ENCODE results near the gene AATK. TPM values are rescaled to one million over a fixed set of nuclear protein-coding genes. Genes with fewer than 3 reads are reported as not detected.
A peak's percentile ranks its signal among the peaks of the same experiment; 100 is the strongest.

The AATK gene
- total and polyA plus RNA-seq, 9 of the 15 experiments (the other 6 are each of a cell fraction or from before 2014, with no cell fraction given), result 0.11 to 0.55 (median 0.38) TPM; not detected in 5

DNA sequence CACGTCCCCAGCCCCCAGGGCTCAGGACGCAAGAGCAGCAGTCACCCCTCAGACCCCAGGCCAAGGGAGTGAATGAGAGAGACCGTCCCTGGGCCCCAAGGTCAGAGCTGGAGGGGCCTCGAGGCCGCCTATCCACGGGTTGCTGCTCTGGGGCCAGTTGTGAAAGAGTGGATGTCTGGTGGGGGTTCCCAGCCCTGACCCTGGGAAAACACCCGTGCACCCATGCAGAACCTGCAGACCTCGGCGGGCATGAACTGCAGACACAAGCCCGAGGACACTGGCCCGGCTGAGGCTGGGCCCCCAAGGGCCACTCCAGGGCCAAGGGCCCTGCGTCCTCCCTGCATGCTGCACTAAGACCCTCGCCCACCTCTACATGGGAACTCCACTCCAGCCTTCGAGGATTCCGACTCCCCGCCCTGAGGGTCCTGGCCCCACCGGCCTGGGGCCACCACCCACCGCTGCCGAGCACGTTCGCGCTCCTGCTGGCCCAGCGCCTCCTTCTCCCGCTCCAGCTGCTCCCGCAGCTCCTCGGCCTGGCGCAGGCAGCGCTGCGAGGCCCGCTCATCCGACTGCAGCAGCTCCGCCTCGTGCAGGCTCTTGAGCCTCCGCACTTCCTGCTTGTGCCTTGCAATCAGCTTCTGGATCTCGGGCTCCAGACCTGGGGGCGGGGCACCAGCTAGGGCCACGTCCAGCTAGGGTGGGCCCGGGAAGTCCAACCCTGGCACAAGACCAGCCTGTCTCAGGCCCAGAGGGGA lies 27.6 kb upstream of the AATK start (continued):
- TF ChIP-seq, protein P1, sequence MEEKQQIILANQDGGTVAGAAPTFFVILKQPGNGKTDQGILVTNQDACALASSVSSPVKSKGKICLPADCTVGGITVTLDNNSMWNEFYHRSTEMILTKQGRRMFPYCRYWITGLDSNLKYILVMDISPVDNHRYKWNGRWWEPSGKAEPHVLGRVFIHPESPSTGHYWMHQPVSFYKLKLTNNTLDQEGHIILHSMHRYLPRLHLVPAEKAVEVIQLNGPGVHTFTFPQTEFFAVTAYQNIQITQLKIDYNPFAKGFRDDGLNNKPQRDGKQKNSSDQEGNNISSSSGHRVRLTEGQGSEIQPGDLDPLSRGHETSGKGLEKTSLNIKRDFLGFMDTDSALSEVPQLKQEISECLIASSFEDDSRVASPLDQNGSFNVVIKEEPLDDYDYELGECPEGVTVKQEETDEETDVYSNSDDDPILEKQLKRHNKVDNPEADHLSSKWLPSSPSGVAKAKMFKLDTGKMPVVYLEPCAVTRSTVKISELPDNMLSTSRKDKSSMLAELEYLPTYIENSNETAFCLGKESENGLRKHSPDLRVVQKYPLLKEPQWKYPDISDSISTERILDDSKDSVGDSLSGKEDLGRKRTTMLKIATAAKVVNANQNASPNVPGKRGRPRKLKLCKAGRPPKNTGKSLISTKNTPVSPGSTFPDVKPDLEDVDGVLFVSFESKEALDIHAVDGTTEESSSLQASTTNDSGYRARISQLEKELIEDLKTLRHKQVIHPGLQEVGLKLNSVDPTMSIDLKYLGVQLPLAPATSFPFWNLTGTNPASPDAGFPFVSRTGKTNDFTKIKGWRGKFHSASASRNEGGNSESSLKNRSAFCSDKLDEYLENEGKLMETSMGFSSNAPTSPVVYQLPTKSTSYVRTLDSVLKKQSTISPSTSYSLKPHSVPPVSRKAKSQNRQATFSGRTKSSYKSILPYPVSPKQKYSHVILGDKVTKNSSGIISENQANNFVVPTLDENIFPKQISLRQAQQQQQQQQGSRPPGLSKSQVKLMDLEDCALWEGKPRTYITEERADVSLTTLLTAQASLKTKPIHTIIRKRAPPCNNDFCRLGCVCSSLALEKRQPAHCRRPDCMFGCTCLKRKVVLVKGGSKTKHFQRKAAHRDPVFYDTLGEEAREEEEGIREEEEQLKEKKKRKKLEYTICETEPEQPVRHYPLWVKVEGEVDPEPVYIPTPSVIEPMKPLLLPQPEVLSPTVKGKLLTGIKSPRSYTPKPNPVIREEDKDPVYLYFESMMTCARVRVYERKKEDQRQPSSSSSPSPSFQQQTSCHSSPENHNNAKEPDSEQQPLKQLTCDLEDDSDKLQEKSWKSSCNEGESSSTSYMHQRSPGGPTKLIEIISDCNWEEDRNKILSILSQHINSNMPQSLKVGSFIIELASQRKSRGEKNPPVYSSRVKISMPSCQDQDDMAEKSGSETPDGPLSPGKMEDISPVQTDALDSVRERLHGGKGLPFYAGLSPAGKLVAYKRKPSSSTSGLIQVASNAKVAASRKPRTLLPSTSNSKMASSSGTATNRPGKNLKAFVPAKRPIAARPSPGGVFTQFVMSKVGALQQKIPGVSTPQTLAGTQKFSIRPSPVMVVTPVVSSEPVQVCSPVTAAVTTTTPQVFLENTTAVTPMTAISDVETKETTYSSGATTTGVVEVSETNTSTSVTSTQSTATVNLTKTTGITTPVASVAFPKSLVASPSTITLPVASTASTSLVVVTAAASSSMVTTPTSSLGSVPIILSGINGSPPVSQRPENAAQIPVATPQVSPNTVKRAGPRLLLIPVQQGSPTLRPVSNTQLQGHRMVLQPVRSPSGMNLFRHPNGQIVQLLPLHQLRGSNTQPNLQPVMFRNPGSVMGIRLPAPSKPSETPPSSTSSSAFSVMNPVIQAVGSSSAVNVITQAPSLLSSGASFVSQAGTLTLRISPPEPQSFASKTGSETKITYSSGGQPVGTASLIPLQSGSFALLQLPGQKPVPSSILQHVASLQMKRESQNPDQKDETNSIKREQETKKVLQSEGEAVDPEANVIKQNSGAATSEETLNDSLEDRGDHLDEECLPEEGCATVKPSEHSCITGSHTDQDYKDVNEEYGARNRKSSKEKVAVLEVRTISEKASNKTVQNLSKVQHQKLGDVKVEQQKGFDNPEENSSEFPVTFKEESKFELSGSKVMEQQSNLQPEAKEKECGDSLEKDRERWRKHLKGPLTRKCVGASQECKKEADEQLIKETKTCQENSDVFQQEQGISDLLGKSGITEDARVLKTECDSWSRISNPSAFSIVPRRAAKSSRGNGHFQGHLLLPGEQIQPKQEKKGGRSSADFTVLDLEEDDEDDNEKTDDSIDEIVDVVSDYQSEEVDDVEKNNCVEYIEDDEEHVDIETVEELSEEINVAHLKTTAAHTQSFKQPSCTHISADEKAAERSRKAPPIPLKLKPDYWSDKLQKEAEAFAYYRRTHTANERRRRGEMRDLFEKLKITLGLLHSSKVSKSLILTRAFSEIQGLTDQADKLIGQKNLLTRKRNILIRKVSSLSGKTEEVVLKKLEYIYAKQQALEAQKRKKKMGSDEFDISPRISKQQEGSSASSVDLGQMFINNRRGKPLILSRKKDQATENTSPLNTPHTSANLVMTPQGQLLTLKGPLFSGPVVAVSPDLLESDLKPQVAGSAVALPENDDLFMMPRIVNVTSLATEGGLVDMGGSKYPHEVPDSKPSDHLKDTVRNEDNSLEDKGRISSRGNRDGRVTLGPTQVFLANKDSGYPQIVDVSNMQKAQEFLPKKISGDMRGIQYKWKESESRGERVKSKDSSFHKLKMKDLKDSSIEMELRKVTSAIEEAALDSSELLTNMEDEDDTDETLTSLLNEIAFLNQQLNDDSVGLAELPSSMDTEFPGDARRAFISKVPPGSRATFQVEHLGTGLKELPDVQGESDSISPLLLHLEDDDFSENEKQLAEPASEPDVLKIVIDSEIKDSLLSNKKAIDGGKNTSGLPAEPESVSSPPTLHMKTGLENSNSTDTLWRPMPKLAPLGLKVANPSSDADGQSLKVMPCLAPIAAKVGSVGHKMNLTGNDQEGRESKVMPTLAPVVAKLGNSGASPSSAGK (IDR thresholded peaks at IDR 0.05), result peak; percentile 90
- peak; percentile 86 for TF ChIP-seq ZFX (CRISPR knock-in tag; IDR thresholded peaks at IDR 0.05)
- TF ChIP-seq ZNF347 (CRISPR knock-in tag; IDR thresholded peaks at IDR 0.05; ENCODE audit: low read depth), result no peak
- TF ChIP-seq ELF2 (CRISPR knock-in tag; IDR thresholded peaks at IDR 0.05), result peak; percentile 82
- TF ChIP-seq HNRNPL (IDR thresholded peaks at IDR 0.05; ENCODE audit: low read depth, low read length), result no peak
- peak in 1 of 2 experiments; percentile 55; a peak in 1 of 4 replicates for TF ChIP-seq MAZ (CRISPR knock-in tag; conservative IDR thresholded peaks at IDR 0.05 in 1 of 2, IDR thresholded peaks at IDR 0.05 in 1 of 2)
- TF ChIP-seq, protein P2, sequence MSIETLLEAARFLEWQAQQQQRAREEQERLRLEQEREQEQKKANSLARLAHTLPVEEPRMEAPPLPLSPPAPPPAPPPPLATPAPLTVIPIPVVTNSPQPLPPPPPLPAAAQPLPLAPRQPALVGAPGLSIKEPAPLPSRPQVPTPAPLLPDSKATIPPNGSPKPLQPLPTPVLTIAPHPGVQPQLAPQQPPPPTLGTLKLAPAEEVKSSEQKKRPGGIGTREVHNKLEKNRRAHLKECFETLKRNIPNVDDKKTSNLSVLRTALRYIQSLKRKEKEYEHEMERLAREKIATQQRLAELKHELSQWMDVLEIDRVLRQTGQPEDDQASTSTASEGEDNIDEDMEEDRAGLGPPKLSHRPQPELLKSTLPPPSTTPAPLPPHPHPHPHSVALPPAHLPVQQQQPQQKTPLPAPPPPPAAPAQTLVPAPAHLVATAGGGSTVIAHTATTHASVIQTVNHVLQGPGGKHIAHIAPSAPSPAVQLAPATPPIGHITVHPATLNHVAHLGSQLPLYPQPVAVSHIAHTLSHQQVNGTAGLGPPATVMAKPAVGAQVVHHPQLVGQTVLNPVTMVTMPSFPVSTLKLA (conservative IDR thresholded peaks at IDR 0.05), result peak in 1 of 2 experiments; percentile 53; a peak in 2 of 4 replicates
- peak; percentile 76 for TF ChIP-seq GABPB1 (CRISPR knock-in tag; IDR thresholded peaks at IDR 0.05)
- TF ChIP-seq ZNF263 (CRISPR knock-in tag; IDR thresholded peaks at IDR 0.05; ENCODE audit: borderline replicate concordance), result no peak
- TF ChIP-seq, protein P3, sequence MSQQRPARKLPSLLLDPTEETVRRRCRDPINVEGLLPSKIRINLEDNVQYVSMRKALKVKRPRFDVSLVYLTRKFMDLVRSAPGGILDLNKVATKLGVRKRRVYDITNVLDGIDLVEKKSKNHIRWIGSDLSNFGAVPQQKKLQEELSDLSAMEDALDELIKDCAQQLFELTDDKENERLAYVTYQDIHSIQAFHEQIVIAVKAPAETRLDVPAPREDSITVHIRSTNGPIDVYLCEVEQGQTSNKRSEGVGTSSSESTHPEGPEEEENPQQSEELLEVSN (IDR thresholded peaks at IDR 0.05; ENCODE audit: borderline replicate concordance in 1 of 2, extremely low read depth in 1 of 2, insufficient read depth in 1 of 2, insufficient read length in 1 of 2, low read depth in 1 of 2, low read length in 1 of 2, poor library complexity in 1 of 2, severe bottlenecking in 1 of 2), result peak; percentile 73 to 79
- peak; percentile 66 for TF ChIP-seq RBFOX2 (IDR thresholded peaks at IDR 0.05; ENCODE audit: low read depth, low read length)
